GM12878 (cell line): ENCODE results near the gene PDE8B. TPM values are rescaled to one million over a fixed set of nuclear protein-coding genes. Genes with fewer than 3 reads are reported as not detected.
A peak's percentile ranks its signal among the peaks of the same experiment; 100 is the strongest.

Source experiments
- ASH2L ChIP-seq: fragments of 300-600, 200-600 bp; sonication (generic); IDR thresholded peaks from 2 replicates; pipeline ENCODE4 v1.6.1; 2017; ENCODE audit warnings: low read depth, mild to moderate bottlenecking, borderline replicate concordance
- BCL3 ChIP-seq: IDR thresholded peaks from 2 replicates; pipeline ENCODE4 v1.6.1; 2011; ENCODE audit warnings: borderline replicate concordance, low read depth, mild to moderate bottlenecking, moderate library complexity, low read length; ENCODE audit not compliant: insufficient read depth, poor library complexity, severe bottlenecking
- CHD1 ChIP-seq: IDR thresholded peaks from 2 replicates; pipeline ENCODE4 v1.6.1; 2012; ENCODE audit warnings: low read depth, low read length, improper control_type of control experiment
- CREM ChIP-seq: IDR thresholded peaks from 2 replicates; pipeline ENCODE4 v1.6.1; 2014; ENCODE audit warnings: antibody characterized with exemption, low read depth
- EED ChIP-seq: sonication (generic); IDR thresholded peaks from 2 replicates; pipeline ENCODE4 v1.6.1; 2016; ENCODE audit warnings: antibody characterized with exemption, low read depth
- EP300 ChIP-seq, 2 experiments: fragments of 150-350 bp in 1 of 2; IDR thresholded peaks; 2 replicates each; pipeline ENCODE4 v1.6.1; 2011 to 2012; ENCODE audit warnings: low read depth in 2 of 2, low read length in 2 of 2, borderline replicate concordance in 1 of 2, improper control_type of control experiment in 1 of 2, inconsistent platforms in 1 of 2; ENCODE audit not compliant: control insufficient read depth in 1 of 2
- FOS ChIP-seq: IDR thresholded peaks from 3 replicates; pipeline ENCODE4 v1.6.1; 2011; ENCODE audit warnings: borderline replicate concordance; ENCODE audit not compliant: insufficient read length; ENCODE audit errors: extremely low read depth
- FOXM1 ChIP-seq: IDR thresholded peaks from 2 replicates; pipeline ENCODE4 v1.6.1; 2012; ENCODE audit warnings: low read depth, mild to moderate bottlenecking, inconsistent platforms, low read length, moderate library complexity
- HDAC2 ChIP-seq: fragments of 200-600 bp; sonication (generic); IDR thresholded peaks from 2 replicates; pipeline ENCODE4 v1.6.1; 2017
- IKZF1 ChIP-seq: fragments of 450-650 bp; conservative IDR thresholded peaks from 2 replicates; pipeline ENCODE4 v1.6.1; 2017; ENCODE audit warnings: antibody characterized with exemption, mild to moderate bottlenecking
- JUNB ChIP-seq: IDR thresholded peaks from 2 replicates; pipeline ENCODE4 v1.6.1; 2016; ENCODE audit warnings: antibody characterized with exemption, mild to moderate bottlenecking
- MYC ChIP-seq: IDR thresholded peaks from 2 replicates; pipeline ENCODE4 v1.6.1; 2011; ENCODE audit warnings: mild to moderate bottlenecking, low read length, moderate library complexity, inconsistent platforms; ENCODE audit not compliant: insufficient read depth, insufficient replicate concordance, insufficient read length, severe bottlenecking
- NBN ChIP-seq: fragments of 450-650 bp; IDR thresholded peaks from 2 replicates; pipeline ENCODE4 v1.6.1; 2016
- NFIC ChIP-seq: IDR thresholded peaks from 2 replicates; pipeline ENCODE4 v1.6.1; 2012; ENCODE audit warnings: low read depth, mild to moderate bottlenecking, inconsistent platforms, low read length, moderate library complexity
- NR2C1 ChIP-seq: fragments of 450-650 bp; IDR thresholded peaks from 2 replicates; pipeline ENCODE4 v1.6.1; 2017; ENCODE audit warnings: antibody characterized with exemption, mild to moderate bottlenecking, moderate library complexity
- PML ChIP-seq: IDR thresholded peaks from 2 replicates; pipeline ENCODE4 v1.6.1; 2012; ENCODE audit warnings: low read length, inconsistent platforms
- POU2F2 ChIP-seq: IDR thresholded peaks from 3 replicates; pipeline ENCODE4 v1.6.1; 2011; ENCODE audit warnings: low read depth, mild to moderate bottlenecking, low read length, borderline replicate concordance
- RAD51 ChIP-seq: fragments of 450-650 bp; IDR thresholded peaks from 2 replicates; pipeline ENCODE4 v1.6.1; 2016; ENCODE audit warnings: moderate library complexity, mild to moderate bottlenecking, inconsistent platforms
- RFX5 ChIP-seq: IDR thresholded peaks from 2 replicates; pipeline ENCODE4 v1.6.1; 2011; ENCODE audit warnings: low read depth, low read length, improper control_type of control experiment
- SMC3 ChIP-seq: IDR thresholded peaks from 2 replicates; pipeline ENCODE4 v1.6.1; 2011; ENCODE audit warnings: low read length, improper control_type of control experiment, borderline replicate concordance
- SPI1 ChIP-seq: IDR thresholded peaks from 2 replicates; pipeline ENCODE4 v1.6.1; 2011; ENCODE audit warnings: low read depth, mild to moderate bottlenecking, low read length, moderate library complexity, borderline replicate concordance; ENCODE audit not compliant: insufficient read depth
- SUPT20H ChIP-seq: IDR thresholded peaks from 2 replicates; pipeline ENCODE4 v1.6.1; 2011; ENCODE audit warnings: low read depth, mild to moderate bottlenecking, low read length, moderate library complexity, borderline replicate concordance; ENCODE audit not compliant: control insufficient read depth
- TAF1 ChIP-seq: IDR thresholded peaks from 2 replicates; pipeline ENCODE4 v1.6.1; 2011; ENCODE audit warnings: mild to moderate bottlenecking, low read depth, low read length, borderline replicate concordance
- TARDBP ChIP-seq: IDR thresholded peaks from 2 replicates; pipeline ENCODE4 v1.6.1; 2016; ENCODE audit warnings: borderline replicate concordance
- TCF12 ChIP-seq: IDR thresholded peaks from 2 replicates; pipeline ENCODE4 v1.6.1; 2011; ENCODE audit warnings: low read depth, mild to moderate bottlenecking, low read length
- USF2 ChIP-seq: IDR thresholded peaks from 2 replicates; pipeline ENCODE4 v1.6.1; 2011; ENCODE audit warnings: low read depth, low read length, improper control_type of control experiment, borderline replicate concordance
- ZNF24 ChIP-seq: fragments of 450-650 bp; IDR thresholded peaks from 2 replicates; pipeline ENCODE4 v1.6.1; 2017; ENCODE audit warnings: antibody characterized with exemption, mild to moderate bottlenecking
- ZSCAN29 ChIP-seq: fragments of 450-650 bp; IDR thresholded peaks from 2 replicates; pipeline ENCODE4 v1.6.1; 2017; ENCODE audit warnings: mild to moderate bottlenecking, moderate library complexity
- polyA plus RNA-seq, 11 experiments: library from polyadenylated mRNA; depleted of rRNA in 4 of 11; unstranded in 6 of 11; stranded (reverse) in 5 of 11; fragments of >200 nt; fragmentation: Nextera tagmentation in 4 of 11; fragmentation: Illumina TruSeq in 1 of 11; extraction: Ambion mirVana in 4 of 11; extraction: Trizol in 1 of 11; gene quantifications; 1 replicate in 1 of 11; 2 replicates in 10 of 11; pipeline versions ENCODE4 v1.2.1 to v1.2.3, GENCODE V29; 2011 to 2016; ENCODE audit warnings: inconsistent platforms in 2 of 11, missing spikeins in 2 of 11, low read depth in 1 of 11
- total RNA-seq, 4 experiments: library from RNA; depleted of rRNA in 3 of 4; stranded (reverse); fragments of >200 nt in 3 of 4; fragmentation: Illumina TruSeq in 1 of 4; extraction: Trizol in 1 of 4; gene quantifications; 2 replicates each; pipeline versions ENCODE4 v1.2.1 to v1.2.3, GENCODE V29; 2013 to 2021
- TF ChIP-seq, protein P1 (sequence below): IDR thresholded peaks from 2 replicates; pipeline ENCODE4 v1.6.1; 2012; ENCODE audit warnings: low read depth, low read length, improper control_type of control experiment
- TF ChIP-seq, protein P2 (sequence below): IDR thresholded peaks from 2 replicates; pipeline ENCODE4 v1.6.1; 2011; ENCODE audit warnings: low read depth, mild to moderate bottlenecking, low read length, moderate library complexity, borderline replicate concordance; ENCODE audit errors: extremely low read depth

Gene PDE8B
- total and polyA plus RNA-seq, 10 of the 15 experiments (the other 5 are each of a cell fraction or from before 2014, with no cell fraction given), result 0.03 to 0.44 (median 0.20) TPM; not detected in 3

DNA sequence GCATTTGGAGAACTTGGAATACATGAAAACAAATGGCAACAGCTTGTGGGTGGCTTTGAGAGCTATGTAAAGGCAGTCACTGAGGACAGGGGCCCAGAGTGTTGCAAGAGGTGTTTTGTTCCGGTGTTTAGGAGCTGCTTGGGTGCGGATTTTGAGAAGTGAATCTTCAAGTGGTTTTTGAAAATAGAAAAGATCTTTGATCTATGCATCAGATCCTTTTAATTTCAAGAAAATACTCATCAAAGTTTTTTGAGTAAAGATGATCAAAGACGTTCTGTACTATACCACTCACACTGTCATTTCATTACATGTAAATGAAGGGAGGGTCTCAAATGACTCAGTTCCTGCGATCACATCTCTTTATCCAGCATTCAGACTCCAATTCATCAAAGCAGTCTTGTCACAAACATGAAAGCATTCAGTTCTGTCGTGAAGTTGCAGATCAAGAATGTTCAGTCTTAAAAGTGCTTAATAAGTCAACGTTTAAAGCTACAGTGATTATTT is 169.1 kb downstream of the PDE8B start (continued):
- TF ChIP-seq SMC3 (no peak), RFX5 (no peak), USF2 (no peak; the same call in 1 of the 2 replicates), BCL3 (no peak), MYC (no peak), FOS (no peak), EED (peak; percentile 33; the same call in 1 of the 2 replicates), PML (no peak), ZSCAN29 (peak; percentile 26; the same call in 1 of the 2 replicates), NR2C1 (no peak), NBN (peak; percentile 69), HDAC2 (no peak), ASH2L (no peak), NFIC (peak; percentile 96), TARDBP (no peak), FOXM1 (peak; percentile 86; the same call in 1 of the 2 replicates), RAD51 (no peak), TAF1 (no peak), CREM (peak; percentile 78), POU2F2 (peak; percentile 89; the same call in 2 of the 3 replicates), TCF12 (no peak), IKZF1 (no peak; the same call in 1 of the 2 replicates), SPI1 (peak; percentile 86), ZNF24 (peak; percentile 23; the same call in 1 of the 2 replicates), CHD1 (no peak), EP300 (IDR thresholded peaks at IDR 0.05; ENCODE audit: borderline replicate concordance in 1 of 2, control insufficient read depth in 1 of 2, low read depth in 2 of 2, low read length in 2 of 2) (peak; percentile 67 to 90), SUPT20H (no peak), JUNB (peak; percentile 99)
- TF ChIP-seq, protein P1, sequence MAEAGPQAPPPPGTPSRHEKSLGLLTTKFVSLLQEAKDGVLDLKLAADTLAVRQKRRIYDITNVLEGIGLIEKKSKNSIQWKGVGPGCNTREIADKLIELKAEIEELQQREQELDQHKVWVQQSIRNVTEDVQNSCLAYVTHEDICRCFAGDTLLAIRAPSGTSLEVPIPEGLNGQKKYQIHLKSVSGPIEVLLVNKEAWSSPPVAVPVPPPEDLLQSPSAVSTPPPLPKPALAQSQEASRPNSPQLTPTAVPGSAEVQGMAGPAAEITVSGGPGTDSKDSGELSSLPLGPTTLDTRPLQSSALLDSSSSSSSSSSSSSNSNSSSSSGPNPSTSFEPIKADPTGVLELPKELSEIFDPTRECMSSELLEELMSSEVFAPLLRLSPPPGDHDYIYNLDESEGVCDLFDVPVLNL, result no peak
- TF ChIP-seq, protein P2, sequence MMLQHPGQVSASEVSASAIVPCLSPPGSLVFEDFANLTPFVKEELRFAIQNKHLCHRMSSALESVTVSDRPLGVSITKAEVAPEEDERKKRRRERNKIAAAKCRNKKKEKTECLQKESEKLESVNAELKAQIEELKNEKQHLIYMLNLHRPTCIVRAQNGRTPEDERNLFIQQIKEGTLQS, result no peak
